SK-N-SH (cell line): ENCODE measurements around the gene CD2.

Experiments used
- CTCF ChIP-seq: fragments of 200-600 bp; sonication (generic); IDR thresholded peaks from 2 replicates; pipeline ENCODE4 v1.6.1; 2017; ENCODE audit warnings: antibody characterized with exemption, mild to moderate bottlenecking, moderate library complexity
- EP300 ChIP-seq, 2 experiments: IDR thresholded peaks; 2 replicates each; pipeline versions ENCODE4 v1.4.0 to v1.6.1; 2012; ENCODE audit warnings: borderline replicate concordance in 1 of 2, low read depth in 1 of 2, low read length in 1 of 2
- FOXJ3 ChIP-seq: sonication (generic); formaldehyde crosslinking; IDR thresholded peaks from 2 replicates; pipeline ENCODE4 v1.5.1; 2020; ENCODE audit warnings: mild to moderate bottlenecking, missing genetic modification reagents
- FOXM1 ChIP-seq: IDR thresholded peaks from 2 replicates; pipeline ENCODE4 v1.4.0; 2012; ENCODE audit warnings: low read depth, mild to moderate bottlenecking
- MXI1 ChIP-seq: IDR thresholded peaks from 2 replicates; pipeline ENCODE4 v1.6.1; 2012; ENCODE audit warnings: mild to moderate bottlenecking, low read depth, low read length, improper control_type of control experiment
- POLR2AphosphoS5 ChIP-seq: IDR thresholded peaks from 2 replicates; pipeline ENCODE4 v1.6.1; 2012; ENCODE audit warnings: low read depth, low read length
- RAD21 ChIP-seq: IDR thresholded peaks from 2 replicates; pipeline ENCODE4 v1.6.1; 2012; ENCODE audit warnings: mild to moderate bottlenecking, low read length
- RXRA ChIP-seq: IDR thresholded peaks from 2 replicates; pipeline ENCODE4 v1.4.0; 2012; ENCODE audit warnings: low read depth, mild to moderate bottlenecking, borderline replicate concordance
- SMC3 ChIP-seq: IDR thresholded peaks from 2 replicates; pipeline ENCODE4 v1.6.1; 2012; ENCODE audit warnings: low read depth, low read length, improper control_type of control experiment
- USF2 ChIP-seq: fragments of 150-350 bp; IDR thresholded peaks from 2 replicates; pipeline ENCODE4 v1.6.1; 2017; ENCODE audit warnings: antibody characterized with exemption, low read length, low read depth, borderline replicate concordance
- TF ChIP-seq, protein P1 (sequence below): IDR thresholded peaks from 2 replicates; pipeline ENCODE4 v1.4.0; 2012; ENCODE audit warnings: low read depth, borderline replicate concordance
- TF ChIP-seq, protein P2 (sequence below): IDR thresholded peaks from 2 replicates; pipeline ENCODE4 v1.4.0; 2012; ENCODE audit warnings: low read depth

DNA sequence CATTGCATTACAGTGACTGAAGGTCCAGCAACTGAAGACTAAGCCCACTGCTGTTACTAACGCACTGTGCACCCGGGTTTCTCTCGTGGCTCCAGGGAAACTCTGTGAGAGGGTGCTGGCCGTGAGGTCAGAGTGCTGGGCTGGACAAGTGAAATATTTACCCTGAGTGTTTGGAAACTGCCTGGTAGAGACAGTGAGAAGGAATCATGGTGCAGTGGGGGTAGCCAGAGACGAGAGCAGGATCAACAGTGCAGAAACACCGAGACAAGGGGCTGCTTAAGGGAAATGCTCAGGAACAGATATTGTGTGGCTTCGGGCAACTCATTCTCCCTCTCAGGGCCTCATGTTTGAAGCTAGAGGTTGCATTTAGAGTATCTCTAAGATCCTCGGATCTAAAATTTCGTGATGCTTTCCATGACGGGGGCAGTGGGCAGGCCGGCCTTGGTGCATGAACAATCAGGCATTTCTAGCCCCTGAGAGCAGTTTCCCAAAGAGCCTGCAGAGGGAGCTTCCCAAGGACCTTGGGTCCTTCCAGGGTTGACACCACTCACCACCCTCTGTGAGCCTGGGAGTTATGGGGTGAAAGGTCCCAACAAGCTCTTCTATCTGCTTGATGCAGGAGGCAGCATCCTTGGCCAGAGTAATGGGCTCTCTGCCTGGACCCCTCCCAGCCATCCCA lies 9.7 kb downstream of the CD2 start:
- TF ChIP-seq CTCF (peak; percentile 47), POLR2AphosphoS5 (no peak), USF2 (no peak), FOXJ3 (CRISPR knock-in tag) (no peak), FOXM1 (no peak), RXRA (no peak), SMC3 (0 out of 2 replicates have a peak, but pooled peaks have one; percentile 14), EP300 (IDR thresholded peaks at IDR 0.05; ENCODE audit: borderline replicate concordance in 1 of 2, low read depth in 1 of 2, low read length in 1 of 2) (no peak), MXI1 (no peak), RAD21 (peak; percentile 27; the same call in 1 of the 2 replicates)
- TF ChIP-seq, protein P1, sequence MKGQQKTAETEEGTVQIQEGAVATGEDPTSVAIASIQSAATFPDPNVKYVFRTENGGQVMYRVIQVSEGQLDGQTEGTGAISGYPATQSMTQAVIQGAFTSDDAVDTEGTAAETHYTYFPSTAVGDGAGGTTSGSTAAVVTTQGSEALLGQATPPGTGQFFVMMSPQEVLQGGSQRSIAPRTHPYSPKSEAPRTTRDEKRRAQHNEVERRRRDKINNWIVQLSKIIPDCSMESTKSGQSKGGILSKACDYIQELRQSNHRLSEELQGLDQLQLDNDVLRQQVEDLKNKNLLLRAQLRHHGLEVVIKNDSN: no peak
- TF ChIP-seq, protein P2, sequence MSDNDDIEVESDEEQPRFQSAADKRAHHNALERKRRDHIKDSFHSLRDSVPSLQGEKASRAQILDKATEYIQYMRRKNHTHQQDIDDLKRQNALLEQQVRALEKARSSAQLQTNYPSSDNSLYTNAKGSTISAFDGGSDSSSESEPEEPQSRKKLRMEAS: no peak
